Endodermal cell (in vitro differentiated cells): Measurements from ENCODE around the gene CARM1. TPM values are rescaled to one million over a fixed set of nuclear protein-coding genes. Genes with fewer than 3 reads are reported as not detected.

Experiments
- DNase-seq: peaks from one replicate; pipeline ENCODE4 v3.0.0-alpha.2; 2017
- H3K27ac ChIP-seq: 2 replicates; pipeline ENCODE4 v1.5.1; 2013; ENCODE audit warnings: mild to moderate bottlenecking, low read depth, low read length, moderate library complexity
- H3K27me3 ChIP-seq: 2 replicates; pipeline ENCODE4 v1.6.1; 2013; ENCODE audit warnings: mild to moderate bottlenecking, low read length, moderate library complexity; ENCODE audit not compliant: insufficient read depth, control insufficient read depth, poor library complexity, severe bottlenecking
- H3K36me3 ChIP-seq: 2 replicates; pipeline ENCODE4 v1.7.0; 2013; ENCODE audit warnings: mild to moderate bottlenecking, low read length, moderate library complexity; ENCODE audit not compliant: control insufficient read depth, insufficient read depth
- H3K4me1 ChIP-seq: one replicate; pipeline ENCODE4 v1.7.0; 2013; ENCODE audit warnings: low read length; ENCODE audit not compliant: control insufficient read depth, insufficient read depth
- H3K4me3 ChIP-seq: 2 replicates; pipeline ENCODE4 v1.5.1; 2013; ENCODE audit warnings: mild to moderate bottlenecking, low read length, moderate library complexity
- H3K9ac ChIP-seq: 2 replicates; pipeline ENCODE4 v1.6.1; 2013; ENCODE audit warnings: mild to moderate bottlenecking, low read length, moderate library complexity; ENCODE audit not compliant: poor library complexity, severe bottlenecking; ENCODE audit errors: extremely low read depth
- H3K9me3 ChIP-seq: 2 replicates; pipeline ENCODE4 v1.6.1; 2013; ENCODE audit warnings: mild to moderate bottlenecking, low read length, moderate library complexity; ENCODE audit not compliant: control insufficient read depth
- H3K27ac Mint-ChIP-seq: 2 replicates; pipeline ENCODE4 v1.8.0; 2020; ENCODE audit warnings: mixed read lengths
- H3K27me3 Mint-ChIP-seq: 2 replicates; pipeline ENCODE4 v1.8.0; 2021; ENCODE audit warnings: mild to moderate bottlenecking, mixed read lengths; ENCODE audit not compliant: insufficient read depth
- H3K36me3 Mint-ChIP-seq: 2 replicates; pipeline ENCODE4 v1.8.0; 2020; ENCODE audit warnings: low read depth, mixed read lengths
- H3K4me1 Mint-ChIP-seq: 2 replicates; pipeline ENCODE4 v1.8.0; 2020; ENCODE audit warnings: mixed read lengths
- H3K4me3 Mint-ChIP-seq: 2 replicates; pipeline ENCODE4 v1.8.0; 2020; ENCODE audit warnings: mild to moderate bottlenecking, moderate library complexity, mixed read lengths
- H3K9me3 Mint-ChIP-seq: 2 replicates; pipeline ENCODE4 v1.8.0; 2020; ENCODE audit warnings: mild to moderate bottlenecking, mixed read lengths
- CTCF ChIP-seq: fragments of 200-600 bp; sonication (generic); conservative IDR thresholded peaks from 2 replicates; pipeline ENCODE4 v1.5.0; 2021; ENCODE audit warnings: antibody characterized with exemption, mild to moderate bottlenecking
- WGBS, 2 experiments: methylation state at CpG; one replicate each; pipeline versions ENCODE4 v1.1.5 to v1.1.7; 2013; ENCODE audit warnings: missing lambda C conversion rate in 2 of 2, mixed read lengths in 1 of 2; ENCODE audit not compliant: insufficient coverage in 1 of 2, insufficient read length in 1 of 2; 5-methylcytosine and 5-hydroxymethylcytosine counted together
- total RNA-seq, 2 donors: library from RNA; stranded (reverse); fragmentation: NEBNext Ultra II Directional in 1 of 2; extraction: Animal tissue kit (Norgen Biotek cat#: 25700) in 1 of 2; gene quantifications; 2 replicates in 1 of 2; 3 replicates in 1 of 2; pipeline ENCODE4 v1.2.1, GENCODE V29; 2021

Gene CARM1
- total RNA-seq, 2 donors from 2014 or later, result 80.6 to 86.6 TPM

DNA sequence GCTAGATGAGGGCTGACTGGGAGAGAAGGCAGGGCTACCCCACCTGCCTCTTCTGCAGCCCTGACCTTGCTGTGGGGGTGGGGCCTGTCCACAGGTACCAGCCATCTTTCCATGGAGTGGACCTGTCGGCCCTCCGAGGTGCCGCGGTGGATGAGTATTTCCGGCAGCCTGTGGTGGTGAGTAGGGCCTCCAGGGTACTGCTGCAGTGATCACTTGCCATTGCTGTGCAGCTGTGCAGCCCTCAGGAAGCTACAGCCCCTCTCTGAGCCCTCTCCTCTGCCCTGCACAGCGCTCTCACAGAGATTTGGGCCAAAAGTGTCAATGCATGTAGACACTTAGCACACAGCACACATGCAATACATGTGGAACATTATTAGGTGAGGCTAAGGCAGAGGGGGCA is 45.2 kb downstream of the CARM1 start:
- no peaks in the 10 kb centered on the region for H3K27me3 Mint-ChIP-seq
- 95 to 98% methylated on average over 5 to 6 of the region's 6 CpGs for WGBS, 2 experiments
- no peak for DNase-seq
- peaks cover 33% of the 10 kb centered on the region for H3K36me3 Mint-ChIP-seq
- TF ChIP-seq CTCF, result no peak
- H3K4me3 ChIP-seq, result no peak overlapping the region
- H3K27ac Mint-ChIP-seq, result no peak overlapping the region
- H3K27ac ChIP-seq, result no peak overlapping the region
- H3K9me3 Mint-ChIP-seq, result no peaks in the 10 kb centered on the region
- H3K27me3 ChIP-seq, result no peaks in the 10 kb centered on the region
- no peaks in the 10 kb centered on the region for H3K9me3 ChIP-seq
- H3K4me1 ChIP-seq, result no peaks in the 10 kb centered on the region
- no peak overlapping the region for H3K4me3 Mint-ChIP-seq
- no peaks in the 10 kb centered on the region for H3K4me1 Mint-ChIP-seq
- H3K9ac ChIP-seq, result no peak overlapping the region
- H3K36me3 ChIP-seq, result peaks cover 23% of the 10 kb centered on the region

DNA sequence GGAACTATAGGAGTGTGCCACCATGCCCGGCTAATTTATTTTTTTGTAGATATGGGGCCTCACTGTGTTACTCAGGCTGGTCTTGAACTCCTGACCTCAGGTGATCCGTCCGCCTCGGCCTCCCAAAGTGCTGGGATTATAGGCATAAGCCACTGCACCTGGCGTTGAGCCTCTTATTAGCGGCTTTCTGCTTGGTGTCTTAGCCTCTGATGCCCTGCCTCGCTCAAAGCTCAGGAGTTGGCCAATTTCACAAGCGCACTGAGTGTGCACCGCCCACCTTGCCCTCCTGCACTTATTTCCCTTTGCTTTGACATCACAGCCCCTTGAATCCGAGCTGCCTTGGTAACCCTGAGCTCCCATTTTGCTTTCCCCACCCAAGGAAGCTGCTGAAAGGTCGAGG is 47.0 kb downstream of the CARM1 start:
- no peak for DNase-seq
- no peaks in the 10 kb centered on the region for H3K27me3 ChIP-seq

GRCh38 chr19:10919352-10920287 is 48.3 kb downstream of the CARM1 start:
- Mint-ChIP-seq H3K27ac (no peak overlapping the region), H3K36me3 (peaks cover 28% of the 10 kb centered on the region), H3K4me1 (no peaks in the 10 kb centered on the region), H3K4me3 (no peak overlapping the region), H3K27me3 (no peaks in the 10 kb centered on the region), H3K9me3 (no peaks in the 10 kb centered on the region)
- peak; percentile 36 for DNase-seq
- TF ChIP-seq CTCF, result no peak
- Histone ChIP-seq H3K27me3 (no peaks in the 10 kb centered on the region), H3K9ac (no peak overlapping the region), H3K36me3 (peaks cover 24% of the 10 kb centered on the region), H3K9me3 (no peaks in the 10 kb centered on the region), H3K4me3 (no peak overlapping the region), H3K4me1 (no peaks in the 10 kb centered on the region), H3K27ac (no peak overlapping the region)
- 93 to 95% methylated on average over 22 to 26 of the region's 26 CpGs for WGBS, 2 experiments

More for the DNA sequence above, 47.0 kb downstream of the CARM1 start:
- Mint-ChIP-seq H3K27ac (no peak overlapping the region), H3K4me1 (no peaks in the 10 kb centered on the region), H3K36me3 (peaks cover 28% of the 10 kb centered on the region), H3K27me3 (no peaks in the 10 kb centered on the region), H3K4me3 (no peak overlapping the region), H3K9me3 (no peaks in the 10 kb centered on the region)
- Histone ChIP-seq H3K9me3 (no peaks in the 10 kb centered on the region), H3K9ac (no peak overlapping the region), H3K4me3 (no peak overlapping the region), H3K4me1 (no peaks in the 10 kb centered on the region), H3K36me3 (peaks cover 20% of the 10 kb centered on the region), H3K27ac (no peak overlapping the region)
- WGBS, 2 experiments, result 88 to 90% methylated on average over 10 to 11 of the region's 11 CpGs
- no peak for TF ChIP-seq CTCF
